ENCODE results near the gene IL22RA2. TPM values are rescaled to one million over a fixed set of nuclear protein-coding genes. Genes with fewer than 3 reads are reported as not detected.

IL22RA2 gene
- total and polyA plus RNA-seq, 9 of the 15 experiments (the other 6 are each of a cell fraction or from before 2014, with no cell fraction given), result 0.03 TPM; not detected in 8

GRCh38 chr6:137213331-137213740 is 39.9 kb upstream of the IL22RA2 start (continued):
- no peak for TF ChIP-seq REST (IDR thresholded peaks at IDR 0.05; ENCODE audit: borderline replicate concordance)
- TF ChIP-seq REST (CRISPR knock-in tag; IDR thresholded peaks at IDR 0.05; ENCODE audit: low read depth), result no peak
- no peak for TF ChIP-seq ZNF77 (CRISPR knock-in tag; IDR thresholded peaks at IDR 0.05)
- TF ChIP-seq DPF2 (IDR thresholded peaks at IDR 0.05), result peak; percentile 72
- TF ChIP-seq DACH1 (IDR thresholded peaks at IDR 0.05; ENCODE audit: partially characterized antibody), result peak; percentile 25
- TF ChIP-seq RAD21 (CRISPR knock-in tag; conservative IDR thresholded peaks at IDR 0.05 in 1 of 2, IDR thresholded peaks at IDR 0.05 in 1 of 2), result no peak
- TF ChIP-seq TAF7 (tag; IDR thresholded peaks at IDR 0.05), result no peak
- no peak for TF ChIP-seq CREBBP (IDR thresholded peaks at IDR 0.05; ENCODE audit: low read depth, low read length)
- no peak for TF ChIP-seq SPI1 (IDR thresholded peaks at IDR 0.05; ENCODE audit: borderline replicate concordance, low read depth, low read length)
- no peak for TF ChIP-seq ZNF124 (CRISPR knock-in tag; IDR thresholded peaks at IDR 0.05)
- no peak for TF ChIP-seq CXXC5 (CRISPR knock-in tag; IDR thresholded peaks at IDR 0.05)
- no peak for TF ChIP-seq XRCC5 (IDR thresholded peaks at IDR 0.05; ENCODE audit: low read depth, low read length)
- no peak for TF ChIP-seq ZNF197 (CRISPR knock-in tag; IDR thresholded peaks at IDR 0.05; ENCODE audit: low read depth)
- TF ChIP-seq EP300 (IDR thresholded peaks at IDR 0.05; ENCODE audit: low read length), result peak; percentile 58; the same call in 1 of the 2 replicates
- no peak for TF ChIP-seq STAT5B (CRISPR knock-in tag; IDR thresholded peaks at IDR 0.05)
- TF ChIP-seq SMAD2 (IDR thresholded peaks at IDR 0.05; ENCODE audit: low read depth, low read length), result no peak
- no peak for TF ChIP-seq ZBTB8A (IDR thresholded peaks at IDR 0.05; ENCODE audit: partially characterized antibody)
- TF ChIP-seq, protein P1, sequence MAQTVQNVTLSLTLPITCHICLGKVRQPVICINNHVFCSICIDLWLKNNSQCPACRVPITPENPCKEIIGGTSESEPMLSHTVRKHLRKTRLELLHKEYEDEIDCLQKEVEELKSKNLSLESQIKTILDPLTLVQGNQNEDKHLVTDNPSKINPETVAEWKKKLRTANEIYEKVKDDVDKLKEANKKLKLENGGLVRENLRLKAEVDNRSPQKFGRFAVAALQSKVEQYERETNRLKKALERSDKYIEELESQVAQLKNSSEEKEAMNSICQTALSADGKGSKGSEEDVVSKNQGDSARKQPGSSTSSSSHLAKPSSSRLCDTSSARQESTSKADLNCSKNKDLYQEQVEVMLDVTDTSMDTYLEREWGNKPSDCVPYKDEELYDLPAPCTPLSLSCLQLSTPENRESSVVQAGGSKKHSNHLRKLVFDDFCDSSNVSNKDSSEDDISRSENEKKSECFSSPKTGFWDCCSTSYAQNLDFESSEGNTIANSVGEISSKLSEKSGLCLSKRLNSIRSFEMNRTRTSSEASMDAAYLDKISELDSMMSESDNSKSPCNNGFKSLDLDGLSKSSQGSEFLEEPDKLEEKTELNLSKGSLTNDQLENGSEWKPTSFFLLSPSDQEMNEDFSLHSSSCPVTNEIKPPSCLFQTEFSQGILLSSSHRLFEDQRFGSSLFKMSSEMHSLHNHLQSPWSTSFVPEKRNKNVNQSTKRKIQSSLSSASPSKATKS (CRISPR knock-in tag; IDR thresholded peaks at IDR 0.05), result no peak

All from K562 (cell line).